DND-41 (cell line): ENCODE measurements around the gene TIE1.

ENCODE experiments used
- ATAC-seq: fragments of 200-7000 bp; cut with Tn5 transposase; 3 replicates; pipeline ENCODE4 v1.9.1; 2021; ENCODE audit warnings: low read depth; ENCODE audit not compliant: insufficient read depth
- DNase-seq: peaks from one replicate; pipeline ENCODE4 v3.0.0-alpha.2; 2020
- H2AFZ ChIP-seq: 2 replicates; pipeline ENCODE4 v1.6.0; 2012; ENCODE audit warnings: low read depth, low read length
- H3K27ac ChIP-seq: 2 replicates; pipeline ENCODE4 v1.5.1; 2012; ENCODE audit warnings: low read length, inconsistent platforms
- H3K27me3 ChIP-seq: fragments of 200-600 bp; sonication (generic); 2 replicates; pipeline ENCODE4 v1.6.0; 2012; ENCODE audit warnings: low read length, mild to moderate bottlenecking, inconsistent platforms; ENCODE audit not compliant: insufficient read depth, poor library complexity
- H3K36me3 ChIP-seq: 2 replicates; pipeline ENCODE4 v1.5.1; 2012; ENCODE audit warnings: low read length, inconsistent platforms; ENCODE audit not compliant: insufficient read depth
- H3K4me1 ChIP-seq: 2 replicates; pipeline ENCODE4 v1.5.1; 2012; ENCODE audit warnings: mild to moderate bottlenecking, low read length; ENCODE audit not compliant: insufficient read depth
- H3K4me2 ChIP-seq: 2 replicates; pipeline ENCODE4 v1.6.0; 2012; ENCODE audit warnings: mild to moderate bottlenecking, moderate library complexity, low read length, inconsistent platforms; ENCODE audit not compliant: insufficient read depth
- H3K4me3 ChIP-seq, 2 experiments: fragments of 200-600 bp in 1 of 2; shearing (Covaris generic) in 1 of 2; 2 replicates each; pipeline ENCODE4 v1.5.1; 2012 to 2016; ENCODE audit warnings: inconsistent platforms in 2 of 2, low read length in 2 of 2, mild to moderate bottlenecking in 2 of 2, low read depth in 1 of 2, moderate library complexity in 1 of 2
- H3K79me2 ChIP-seq: 2 replicates; pipeline ENCODE4 v1.6.0; 2012; ENCODE audit warnings: low read length, inconsistent platforms; ENCODE audit not compliant: insufficient read depth
- H3K9ac ChIP-seq: 2 replicates; pipeline ENCODE4 v1.6.0; 2012; ENCODE audit warnings: low read depth, mild to moderate bottlenecking, inconsistent platforms, low read length, moderate library complexity
- H3K9me3 ChIP-seq: 2 replicates; pipeline ENCODE4 v1.5.1; 2012; ENCODE audit warnings: low read length, moderate library complexity, mild to moderate bottlenecking, inconsistent platforms; ENCODE audit not compliant: insufficient read depth, severe bottlenecking
- H4K20me1 ChIP-seq: 2 replicates; pipeline ENCODE4 v1.6.0; 2012; ENCODE audit warnings: low read length; ENCODE audit not compliant: insufficient read depth
- CTCF ChIP-seq: IDR thresholded peaks from 2 replicates; pipeline ENCODE4 v1.5.1; 2012; ENCODE audit warnings: borderline replicate concordance, low read length, moderate library complexity, mild to moderate bottlenecking; ENCODE audit not compliant: poor library complexity, severe bottlenecking; ENCODE audit errors: extremely low read depth
- EZH2 ChIP-seq: IDR thresholded peaks from 3 replicates; pipeline ENCODE4 v1.6.1; 2012; ENCODE audit warnings: borderline replicate concordance, low read depth, mild to moderate bottlenecking, moderate library complexity, low read length, inconsistent platforms; ENCODE audit not compliant: severe bottlenecking

The TIE1 gene

GRCh38 chr1:43315963-43316737, 15.4 kb downstream of the TIE1 start:
- Histone ChIP-seq H2AFZ (no peak overlapping the region), H3K36me3 (no peaks in the 10 kb centered on the region), H3K27ac (no peak overlapping the region), H3K79me2 (no peaks in the 10 kb centered on the region), H3K27me3 (no peaks in the 10 kb centered on the region), H4K20me1 (no peaks in the 10 kb centered on the region), H3K4me1 (no peaks in the 10 kb centered on the region), H3K9ac (no peak overlapping the region), H3K4me3 (no peak overlapping the region), H3K4me2 (no peak overlapping the region), H3K9me3 (no peaks in the 10 kb centered on the region)
- TF ChIP-seq EZH2 (no peak), CTCF (no peak)
- DNase-seq = no peak
- no peak for ATAC-seq

- no peak for TF ChIP-seq EZH2
- TF ChIP-seq CTCF = no peak
- Histone ChIP-seq H3K9ac (no peak overlapping the region), H3K27me3 (no peaks in the 10 kb centered on the region)
Measured at GRCh38 chr1:43316738-43317520, 16.1 kb downstream of the TIE1 start.

GRCh38 chr1:43317817-43318471, 17.2 kb downstream of the TIE1 start:
- no peaks in the 10 kb centered on the region for H4K20me1 ChIP-seq
- H3K9me3 ChIP-seq = no peaks in the 10 kb centered on the region
- DNase-seq (no peak), ATAC-seq (no peak)
- H3K27ac ChIP-seq = no peak overlapping the region
- H3K36me3 ChIP-seq = no peaks in the 10 kb centered on the region
- no peaks in the 10 kb centered on the region for H3K4me1 ChIP-seq
- H3K4me3 ChIP-seq = no peak overlapping the region
- H2AFZ ChIP-seq = no peak overlapping the region
- no peak overlapping the region for H3K4me2 ChIP-seq
- TF ChIP-seq CTCF (no peak), EZH2 (no peak)
- H3K9ac ChIP-seq = no peak overlapping the region
- no peaks in the 10 kb centered on the region for H3K79me2 ChIP-seq
- no peaks in the 10 kb centered on the region for H3K27me3 ChIP-seq

More at GRCh38 chr1:43316738-43317520, 16.1 kb downstream of the TIE1 start:
- Histone ChIP-seq H3K4me3 (no peak overlapping the region), H3K36me3 (no peaks in the 10 kb centered on the region), H3K4me1 (no peaks in the 10 kb centered on the region), H3K27ac (no peak overlapping the region), H4K20me1 (no peaks in the 10 kb centered on the region), H3K9me3 (no peaks in the 10 kb centered on the region), H2AFZ (no peak overlapping the region), H3K79me2 (no peaks in the 10 kb centered on the region), H3K4me2 (no peak overlapping the region)
- DNase-seq = no peak
- no peak for ATAC-seq
